Measurements from ENCODE around the gene FRK.

Gene FRK

GRCh38 chr6:116034327-116034726 is 26.4 kb downstream of the FRK start:
- DNase-seq, result no peak

GRCh38 chr6:116033687-116034303 is 26.9 kb downstream of the FRK start:
- no peak for DNase-seq

- DNase-seq, result no peak
Observed at GRCh38 chr6:116030770-116031169, 29.9 kb downstream of the FRK start.

GRCh38 chr6:116029535-116029934 is 31.2 kb downstream of the FRK start:
- no peak for DNase-seq

- DNase-seq, result no peak
Observed at GRCh38 chr6:116028233-116028632, 32.5 kb downstream of the FRK start.

- DNase-seq, result no peak
Observed at GRCh38 chr6:116027801-116028200, 32.9 kb downstream of the FRK start.

GRCh38 chr6:116025405-116025804 is 35.3 kb downstream of the FRK start:
- DNase-seq, result no peak

- no peak for DNase-seq
Observed at GRCh38 chr6:116022841-116023445, 37.7 kb downstream of the FRK start.

GRCh38 chr6:116020738-116021137 is 40.0 kb downstream of the FRK start:
- DNase-seq, result no peak

GRCh38 chr6:116019428-116019827 is 41.3 kb downstream of the FRK start:
- no peak for DNase-seq

GRCh38 chr6:116018976-116019375 is 41.7 kb downstream of the FRK start:
- no peak for DNase-seq

GRCh38 chr6:116017546-116018295 is 43.0 kb downstream of the FRK start:
- no peak for DNase-seq

GRCh38 chr6:116016846-116017545 is 43.7 kb downstream of the FRK start:
- no peak for DNase-seq

- no peak for DNase-seq
Observed at GRCh38 chr6:116015983-116016382, 44.7 kb downstream of the FRK start.

GRCh38 chr6:116015561-116015960 is 45.1 kb downstream of the FRK start:
- DNase-seq, result no peak

- DNase-seq, result no peak
Observed at GRCh38 chr6:116012951-116013350, 47.7 kb downstream of the FRK start.

GRCh38 chr6:116012471-116012949 is 48.2 kb downstream of the FRK start:
- DNase-seq, result peak in 1 of 2 experiments; percentile 33

- no peak for DNase-seq
Observed at GRCh38 chr6:116011520-116011919, 49.2 kb downstream of the FRK start.

GRCh38 chr6:116010790-116011401 is 49.8 kb downstream of the FRK start:
- peak; percentile 67 to 82 for DNase-seq

- peak; percentile 39 to 79 for DNase-seq
Observed at GRCh38 chr6:116010386-116010785, 50.3 kb downstream of the FRK start.

- DNase-seq, result peak; percentile 10 to 28
Observed at GRCh38 chr6:116008470-116009243, 52.0 kb downstream of the FRK start.
